Neural progenitor cell (in vitro differentiated cells): ENCODE results near the gene WWOX. TPM values are rescaled to one million over a fixed set of nuclear protein-coding genes. Genes with fewer than 3 reads are reported as not detected.

Experiments
- DNase-seq: peaks from one replicate; pipeline ENCODE4 v3.0.0-alpha.2; 2016; ENCODE audit warnings: low spot score
- H2AFZ ChIP-seq: fragments of 200-600 bp; sonication (generic); replicated peaks from 2 replicates; pipeline ENCODE4 v1.6.1; 2016; ENCODE audit warnings: antibody characterized with exemption
- H3F3A ChIP-seq: fragments of 200-600 bp; sonication (generic); 2 replicates; pipeline ENCODE4 v1.6.1; 2016; ENCODE audit warnings: antibody characterized with exemption, low read depth
- H3K27ac ChIP-seq: fragments of 200-600 bp; sonication (generic); 2 replicates; pipeline ENCODE4 v1.5.1; 2016; ENCODE audit warnings: mild to moderate bottlenecking
- H3K27me3 ChIP-seq: fragments of 200-600 bp; sonication (generic); 2 replicates; pipeline ENCODE4 v1.6.1; 2016; ENCODE audit warnings: mild to moderate bottlenecking, moderate library complexity
- H3K36me3 ChIP-seq: fragments of 200-600 bp; sonication (generic); 2 replicates; pipeline ENCODE4 v1.5.1; 2016
- H3K4me1 ChIP-seq: fragments of 200-600 bp; sonication (generic); 2 replicates; pipeline ENCODE4 v1.6.1; 2016; ENCODE audit warnings: mixed run types
- H3K4me2 ChIP-seq: fragments of 200-600 bp; sonication (generic); 2 replicates; pipeline ENCODE4 v1.6.1; 2016
- H3K4me3 ChIP-seq: fragments of 200-600 bp; sonication (generic); 2 replicates; pipeline ENCODE4 v1.5.1; 2016
- H3K79me2 ChIP-seq: fragments of 200-600 bp; sonication (generic); 2 replicates; pipeline ENCODE4 v1.6.1; 2016; ENCODE audit warnings: low read depth
- H3K9ac ChIP-seq: fragments of 200-600 bp; sonication (generic); 2 replicates; pipeline ENCODE4 v1.6.1; 2016
- H3K9me3 ChIP-seq: fragments of 200-600 bp; sonication (generic); 2 replicates; pipeline ENCODE4 v1.5.1; 2016; ENCODE audit warnings: low read depth
- H4K20me1 ChIP-seq: fragments of 200-600 bp; sonication (generic); 2 replicates; pipeline ENCODE4 v1.6.1; 2016; ENCODE audit warnings: low read depth
- H3K27ac Mint-ChIP-seq: 3 replicates; pipeline ENCODE4 v1.8.0; 2021; ENCODE audit warnings: mixed read lengths
- H3K27me3 Mint-ChIP-seq: 2 replicates; pipeline ENCODE4 v1.8.0; 2022; ENCODE audit warnings: low read depth, mild to moderate bottlenecking, inconsistent platforms, moderate library complexity, mixed read lengths; ENCODE audit not compliant: insufficient read depth
- H3K36me3 Mint-ChIP-seq: 3 replicates; pipeline ENCODE4 v1.8.0; 2021; ENCODE audit warnings: mixed read lengths
- H3K4me1 Mint-ChIP-seq: 3 replicates; pipeline ENCODE4 v1.8.0; 2021; ENCODE audit warnings: mixed read lengths
- H3K4me3 Mint-ChIP-seq: 3 replicates; pipeline ENCODE4 v1.8.0; 2021; ENCODE audit warnings: mild to moderate bottlenecking, moderate library complexity, mixed read lengths
- H3K9me3 Mint-ChIP-seq: 3 replicates; pipeline ENCODE4 v1.8.0; 2020; ENCODE audit warnings: mixed read lengths
- CTCF ChIP-seq: fragments of 200-600 bp; sonication (generic); IDR thresholded peaks from 2 replicates; pipeline ENCODE4 v1.5.1; 2017; ENCODE audit warnings: antibody characterized with exemption, mild to moderate bottlenecking
- EZH2 ChIP-seq: fragments of 200-600 bp; sonication (generic); IDR thresholded peaks from 2 replicates; pipeline ENCODE4 v1.6.1; 2017; ENCODE audit warnings: antibody characterized with exemption, mild to moderate bottlenecking, moderate library complexity
- EZH2phosphoT487 ChIP-seq: fragments of 200-600 bp; sonication (generic); IDR thresholded peaks from 2 replicates; pipeline ENCODE4 v1.6.1; 2017; ENCODE audit warnings: antibody characterized with exemption
- total RNA-seq: library from RNA; depleted of rRNA; stranded (reverse); fragments of >200 nt; gene quantifications from 2 replicates; pipeline ENCODE4 v1.2.3, GENCODE V29; 2015; ENCODE audit warnings: low replicate concordance

The WWOX gene
- total RNA-seq, 1 donor from 2014 or later, result 63.7 TPM

GRCh38 chr16:79132701-79133100 lies 1033.2 kb downstream of the WWOX start:
- Histone ChIP-seq H3K9me3 (no peaks in the 10 kb centered on the region), H3K4me3 (no peak overlapping the region), H3K9ac (no peak overlapping the region), H3K4me2 (no peak overlapping the region), H3K4me1 (peaks cover 7% of the 10 kb centered on the region), H3K36me3 (no peaks in the 10 kb centered on the region), H3K79me2 (no peaks in the 10 kb centered on the region), H4K20me1 (no peaks in the 10 kb centered on the region), H3F3A (no peaks in the 10 kb centered on the region), H3K27me3 (no peaks in the 10 kb centered on the region), H3K27ac (no peak overlapping the region), H2AFZ (no peak overlapping the region)
- DNase-seq, result no peak
- Mint-ChIP-seq H3K27me3 (peaks cover 4% of the 10 kb centered on the region), H3K36me3 (peaks cover 5% of the 10 kb centered on the region), H3K4me3 (no peak overlapping the region), H3K4me1 (peaks cover 20% of the 10 kb centered on the region), H3K9me3 (peaks cover 8% of the 10 kb centered on the region), H3K27ac (no peak overlapping the region)
- TF ChIP-seq EZH2phosphoT487 (no peak), EZH2 (no peak), CTCF (no peak)

- H3K4me1 Mint-ChIP-seq, result peaks cover 26% of the 10 kb centered on the region
- H2AFZ ChIP-seq, result no peak overlapping the region
- no peak overlapping the region for H3K4me3 Mint-ChIP-seq
- H3K27ac ChIP-seq, result no peak overlapping the region
- peaks cover 8% of the 10 kb centered on the region for H3K4me1 ChIP-seq
- DNase-seq, result no peak
- no peaks in the 10 kb centered on the region for H3K36me3 ChIP-seq
- no peak overlapping the region for H3K4me3 ChIP-seq
- no peak overlapping the region for H3K27ac Mint-ChIP-seq
- H3K27me3 Mint-ChIP-seq, result peaks cover 2% of the 10 kb centered on the region
- no peak for TF ChIP-seq CTCF
- H3K36me3 Mint-ChIP-seq, result peaks cover 5% of the 10 kb centered on the region
- no peak overlapping the region for H3K4me2 ChIP-seq
- no peaks in the 10 kb centered on the region for H3F3A ChIP-seq
- H3K9me3 Mint-ChIP-seq, result peaks cover 8% of the 10 kb centered on the region
- no peaks in the 10 kb centered on the region for H3K79me2 ChIP-seq
- no peaks in the 10 kb centered on the region for H3K27me3 ChIP-seq
- H4K20me1 ChIP-seq, result no peaks in the 10 kb centered on the region
- no peak overlapping the region for H3K9ac ChIP-seq
- H3K9me3 ChIP-seq, result no peaks in the 10 kb centered on the region
These were observed 1034.8 kb downstream of the WWOX start for GRCh38 chr16:79134300-79134699.

- H3K36me3 ChIP-seq, result no peaks in the 10 kb centered on the region
- no peaks in the 10 kb centered on the region for H3K9me3 ChIP-seq
- no peak overlapping the region for H3K27ac ChIP-seq
- H3K9me3 Mint-ChIP-seq, result peaks cover 2% of the 10 kb centered on the region
- H3K27me3 Mint-ChIP-seq, result no peaks in the 10 kb centered on the region
- no peak overlapping the region for H2AFZ ChIP-seq
- H3K27me3 ChIP-seq, result no peaks in the 10 kb centered on the region
- no peak overlapping the region for H3K4me2 ChIP-seq
- peaks cover 36% of the 10 kb centered on the region for H3K4me1 Mint-ChIP-seq
- H3K36me3 Mint-ChIP-seq, result no peaks in the 10 kb centered on the region
- no peak for TF ChIP-seq CTCF
- TF ChIP-seq EZH2, result no peak
- no peak for TF ChIP-seq EZH2phosphoT487
- peaks cover 22% of the 10 kb centered on the region for H3K4me1 ChIP-seq
- DNase-seq, result no peak
- no peaks in the 10 kb centered on the region for H3K79me2 ChIP-seq
- H3K27ac Mint-ChIP-seq, result no peak overlapping the region
- H3K4me3 Mint-ChIP-seq, result no peak overlapping the region
- H3K4me3 ChIP-seq, result no peak overlapping the region
- no peaks in the 10 kb centered on the region for H3F3A ChIP-seq
- H3K9ac ChIP-seq, result no peak overlapping the region
- H4K20me1 ChIP-seq, result no peaks in the 10 kb centered on the region
These were observed 1037.5 kb downstream of the WWOX start for GRCh38 chr16:79136955-79137354.
